Melanocyte of skin (primary cell): Measurements from ENCODE around the gene SHF. TPM values are rescaled to one million over a fixed set of nuclear protein-coding genes. Genes with fewer than 3 reads are reported as not detected.

ENCODE experiments used
- total RNA-seq, 2 donors: library from RNA; depleted of rRNA; stranded (reverse); fragments of >200 nt; gene quantifications; 2 replicates each; pipeline ENCODE4 v1.2.3, GENCODE V29; 2012

SHF gene
- 1 to 10 TPM; 3.7 to 3.8 TPM for total RNA-seq

GRCh38 chr15:45187894-45188830, at the start of gene SHF:
Gene SHF, minus strand, starts transcription at chr15:45187966. Its CDS starts 15 bp downstream, at chr15:45187951.

GRCh38 chr15:45129651-45130129, 58.1 kb downstream of the SHF start, which contains the start of the genes DUOX1 and DUOXA1:
Gene DUOX1, plus strand, starts transcription at chr15:45129994. Its CDS starts 1,973 bp downstream, at chr15:45131967.
Gene DUOXA1, minus strand, starts transcription at chr15:45129879. Its CDS starts 6,865 bp downstream, at chr15:45123014.

Other genes starting within 250 kb of the SHF start
- gene TERB2, start 231.3 kb downstream of the SHF start, total RNA-seq, result not detected
- 100 to 1,000 TPM in 1 of 2 donors, 10 to 100 TPM in 1; 81.6 to 102 TPM for gene SORD, start 164.8 kb downstream of the SHF start, total RNA-seq
- under 1 TPM in 1 of 2 donors, not detected in 1; under 0.01 TPM for gene DUOX2, start 73.8 kb downstream of the SHF start, total RNA-seq
- not detected for gene DUOXA2, start 73.6 kb downstream of the SHF start, total RNA-seq
- under 1 TPM in 1 of 2 donors, not detected in 1; under 0.01 TPM for gene DUOXA1, start 58.1 kb downstream of the SHF start, total RNA-seq
- gene DUOX1, start 58.0 kb downstream of the SHF start, total RNA-seq, result under 1 TPM in 1 of 2 donors, not detected in 1; under 0.01 TPM
- gene SLC28A2, start 64.3 kb upstream of the SHF start, total RNA-seq, result not detected
- 10 to 100 TPM; 20.3 to 29.6 TPM for gene GATM, start 190.6 kb upstream of the SHF start, total RNA-seq